HG02840 (cell line): Measurements from ENCODE around the gene TRAF6.
"Not testable (repeated sequence)": the region's sequence is repeated elsewhere in the genome, so short reads cannot be mapped to it uniquely, and the experiment has no call there.

Source experiments
- ATAC-seq: cut with Tn5 transposase; IDR thresholded peaks from one replicate; pipeline ENCODE4 v1.9.1; 2021; ENCODE audit warnings: mild to moderate bottlenecking, moderate library complexity, moderate number of reproducible peaks; ENCODE audit not compliant: unreplicated experiment, low FRiP score

The TRAF6 gene, protein sequence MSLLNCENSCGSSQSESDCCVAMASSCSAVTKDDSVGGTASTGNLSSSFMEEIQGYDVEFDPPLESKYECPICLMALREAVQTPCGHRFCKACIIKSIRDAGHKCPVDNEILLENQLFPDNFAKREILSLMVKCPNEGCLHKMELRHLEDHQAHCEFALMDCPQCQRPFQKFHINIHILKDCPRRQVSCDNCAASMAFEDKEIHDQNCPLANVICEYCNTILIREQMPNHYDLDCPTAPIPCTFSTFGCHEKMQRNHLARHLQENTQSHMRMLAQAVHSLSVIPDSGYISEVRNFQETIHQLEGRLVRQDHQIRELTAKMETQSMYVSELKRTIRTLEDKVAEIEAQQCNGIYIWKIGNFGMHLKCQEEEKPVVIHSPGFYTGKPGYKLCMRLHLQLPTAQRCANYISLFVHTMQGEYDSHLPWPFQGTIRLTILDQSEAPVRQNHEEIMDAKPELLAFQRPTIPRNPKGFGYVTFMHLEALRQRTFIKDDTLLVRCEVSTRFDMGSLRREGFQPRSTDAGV

DNA sequence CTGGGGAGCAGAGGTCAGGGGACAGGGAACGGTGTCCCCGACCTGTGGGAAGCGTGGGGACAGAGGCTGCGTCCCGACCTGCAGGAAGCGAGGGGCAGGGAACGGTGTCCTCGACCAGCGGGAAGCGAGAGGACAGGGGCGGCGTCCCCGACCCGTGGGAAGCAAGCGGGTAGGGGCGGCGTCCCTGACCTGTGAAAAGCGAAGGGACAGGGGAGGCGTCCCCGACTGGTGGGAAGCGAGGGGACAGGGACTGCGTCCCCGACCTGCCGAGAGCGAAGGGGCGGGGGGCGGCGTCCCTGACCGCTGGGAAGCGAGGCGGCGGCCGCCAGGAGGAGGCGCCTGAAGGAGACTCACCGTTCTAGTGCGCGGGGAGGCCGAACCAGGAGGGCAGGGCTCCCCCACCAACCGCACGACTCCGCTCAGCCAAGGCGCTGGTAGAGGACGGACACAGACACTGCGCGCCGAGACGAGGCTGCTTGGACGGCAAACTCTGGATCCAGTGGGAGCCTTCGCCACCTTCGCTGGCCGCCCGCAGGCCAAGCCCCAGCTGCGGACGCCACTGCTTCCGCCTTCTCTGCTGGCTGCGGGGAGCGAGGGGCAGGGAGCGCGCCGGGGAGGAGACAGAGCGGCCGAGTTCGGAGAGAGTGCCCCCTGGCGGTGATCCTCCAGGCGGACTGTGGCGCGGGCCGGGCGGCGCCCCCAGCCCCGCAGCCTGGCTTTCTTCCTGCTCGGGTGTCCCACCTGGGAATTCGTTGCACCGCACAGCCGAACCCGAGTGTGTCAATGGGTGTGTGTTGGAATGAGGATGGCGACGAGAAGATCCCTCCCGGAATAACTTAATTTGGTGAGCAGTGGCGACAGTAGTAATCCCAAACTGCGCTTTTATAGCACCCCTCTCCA, at the start of gene TRAF6:
Gene TRAF6, minus strand, starts transcription at position 579 of the 900 bp plus-strand sequence. CDS start 8,757 bp downstream, outside the sequence.
- ATAC-seq = peak; percentile 99

DNA sequence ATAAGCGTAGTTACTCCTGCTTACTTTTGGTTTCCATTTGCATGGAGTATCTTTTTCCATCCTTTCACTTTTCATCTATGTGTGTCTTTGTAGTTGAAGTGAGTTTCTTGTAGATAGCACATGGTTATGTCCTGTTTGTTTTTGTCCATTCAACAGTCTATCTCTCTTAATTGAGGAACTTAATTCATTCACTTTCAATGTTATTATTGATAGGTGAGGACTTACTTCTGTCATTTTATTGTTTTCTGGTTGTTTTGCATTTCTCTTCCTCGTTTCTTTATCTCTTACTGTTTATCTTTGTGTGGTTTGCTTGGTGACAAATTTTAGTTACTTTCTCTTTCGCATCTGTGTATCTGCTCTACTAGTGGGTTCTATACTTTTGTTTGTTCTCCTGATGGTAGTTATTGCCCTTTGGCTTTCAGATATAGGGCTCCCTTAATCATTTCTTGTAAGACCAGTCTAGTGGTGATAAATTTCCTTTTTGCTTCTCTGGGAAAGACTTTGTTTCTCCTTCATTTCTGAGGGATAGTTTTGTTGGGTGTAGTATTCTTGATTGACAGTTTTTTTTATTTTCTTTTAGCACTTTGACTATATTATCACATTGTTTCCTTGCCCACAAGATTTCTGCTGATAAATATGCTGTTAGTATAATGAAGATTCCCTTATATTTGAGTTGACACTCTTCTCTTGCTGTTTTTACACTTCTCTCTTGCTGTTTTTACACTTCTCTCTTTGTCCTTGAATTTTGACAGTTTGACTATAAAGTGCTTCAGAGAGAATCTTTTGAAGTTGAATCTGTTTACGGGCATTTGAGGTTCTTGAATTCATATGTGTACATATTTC, 48.7 kb upstream of the TRAF6 start:
- ATAC-seq = no peak

DNA sequence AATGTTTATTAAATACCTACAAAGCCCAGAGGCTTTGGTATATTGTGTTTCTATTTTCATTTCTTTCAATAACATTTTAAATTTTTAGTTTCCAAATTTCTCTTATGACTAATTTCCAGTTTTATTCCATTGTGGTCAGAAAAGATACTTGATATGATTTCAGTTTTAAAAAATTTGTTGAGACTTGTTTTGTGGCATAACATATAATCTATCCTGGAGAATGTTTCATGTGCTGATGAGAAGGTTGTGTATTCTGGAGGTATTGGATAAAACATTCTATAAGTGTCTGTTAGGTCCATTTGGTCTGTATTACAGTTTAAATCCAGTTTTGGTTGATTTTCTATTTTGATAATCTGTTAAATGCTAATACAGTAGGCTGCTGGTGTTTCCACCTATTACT, 47.9 kb upstream of the TRAF6 start:
- no peak for ATAC-seq

DNA sequence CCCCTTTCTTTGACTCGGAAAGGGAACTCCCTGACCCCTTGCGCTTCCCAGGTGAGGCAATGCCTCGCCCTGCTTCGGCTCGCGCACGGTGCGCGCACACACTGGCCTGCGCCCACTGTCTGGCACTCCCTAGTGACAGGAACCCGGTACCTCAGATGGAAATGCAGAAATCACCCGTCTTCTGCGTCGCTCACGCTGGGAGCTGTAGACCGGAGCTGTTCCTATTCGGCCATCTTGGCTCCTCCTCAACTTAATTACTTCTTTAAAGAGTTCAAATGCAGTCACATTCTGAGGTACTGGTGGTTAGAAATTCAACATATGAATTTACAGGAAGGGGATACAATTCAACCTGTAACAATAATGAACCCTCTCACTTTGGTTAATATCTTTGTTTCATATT, 47.3 kb upstream of the TRAF6 start:
- ATAC-seq = not testable (repeated sequence)

DNA sequence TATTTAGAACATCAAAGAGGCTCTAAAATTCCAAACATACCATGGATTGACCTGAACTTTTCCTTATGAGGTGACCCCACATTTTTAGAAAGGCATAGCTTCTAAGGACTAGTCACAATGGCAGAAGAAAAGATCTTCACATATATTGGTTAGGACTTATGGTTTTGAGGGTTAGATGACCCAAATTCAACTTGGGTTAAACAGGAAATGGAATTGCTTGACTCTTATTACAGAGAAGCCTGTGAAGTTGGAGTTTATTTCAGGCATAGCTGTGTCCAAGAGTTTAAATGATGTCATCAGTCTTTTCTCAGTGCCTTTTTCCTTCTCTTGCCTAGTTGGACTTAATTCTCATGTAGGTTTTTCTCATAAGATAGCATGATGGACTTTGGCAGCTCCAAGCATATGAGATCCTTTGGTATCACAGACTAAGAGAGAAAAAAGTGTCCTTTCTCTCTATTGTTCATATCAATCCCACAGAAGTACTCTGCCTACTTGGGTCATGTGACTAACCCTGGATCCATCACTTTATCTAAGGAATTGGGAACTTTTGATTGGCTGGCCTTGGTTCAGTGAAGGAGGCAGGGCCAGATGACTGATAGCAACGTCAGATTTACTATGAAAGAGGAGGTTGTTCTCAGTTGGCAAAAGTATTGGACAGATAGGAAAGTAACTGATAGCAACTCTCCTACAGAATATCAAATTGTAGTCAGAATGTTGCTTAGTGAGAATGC, 40.5 kb upstream of the TRAF6 start:
- no peak for ATAC-seq

DNA sequence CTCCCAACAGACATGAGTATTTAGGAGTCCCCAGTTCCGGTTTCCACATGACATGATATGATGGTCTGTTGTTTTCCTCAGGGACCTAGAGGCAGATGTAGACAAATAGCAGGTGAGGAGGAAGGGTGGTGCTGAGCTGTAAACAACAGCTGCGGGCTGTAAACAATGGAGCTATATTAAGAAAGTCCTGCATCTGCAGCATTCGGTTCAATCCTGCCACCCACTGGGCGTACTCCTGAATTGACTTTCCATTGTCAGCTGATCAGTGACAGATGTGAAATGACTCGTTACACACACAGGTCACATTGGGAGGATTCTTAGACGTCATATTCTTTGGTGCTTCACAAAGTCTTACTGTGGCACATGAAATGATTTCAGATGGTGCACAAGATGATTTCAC, 30.9 kb upstream of the TRAF6 start:
- ATAC-seq = peak; percentile 99

DNA sequence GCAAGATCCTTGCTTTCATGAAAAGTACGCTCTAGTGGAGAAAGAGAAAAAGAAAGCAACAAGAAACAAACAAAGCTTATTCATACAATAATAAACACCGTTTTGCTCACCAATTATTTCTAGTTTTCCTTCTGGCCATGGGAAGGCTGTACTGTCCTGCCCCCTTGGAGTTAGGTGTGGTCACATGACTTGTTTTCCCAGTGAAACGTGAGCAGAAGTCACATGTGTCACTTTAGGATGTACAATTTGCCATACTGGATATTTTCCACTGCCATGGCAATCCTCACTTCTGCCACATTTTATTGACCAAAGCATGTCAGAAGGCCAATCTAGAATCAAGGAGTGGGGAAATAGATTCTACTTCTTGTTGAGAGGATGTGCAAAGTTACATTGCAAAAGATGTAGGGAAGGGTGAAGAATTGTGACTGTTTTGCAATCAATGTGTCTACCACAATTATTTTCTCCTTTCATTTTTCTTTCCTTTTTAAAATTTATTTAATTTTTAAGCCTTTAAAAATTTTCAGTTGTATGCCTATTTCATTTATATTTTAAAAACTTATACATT, 24.3 kb upstream of the TRAF6 start:
- ATAC-seq = no peak

DNA sequence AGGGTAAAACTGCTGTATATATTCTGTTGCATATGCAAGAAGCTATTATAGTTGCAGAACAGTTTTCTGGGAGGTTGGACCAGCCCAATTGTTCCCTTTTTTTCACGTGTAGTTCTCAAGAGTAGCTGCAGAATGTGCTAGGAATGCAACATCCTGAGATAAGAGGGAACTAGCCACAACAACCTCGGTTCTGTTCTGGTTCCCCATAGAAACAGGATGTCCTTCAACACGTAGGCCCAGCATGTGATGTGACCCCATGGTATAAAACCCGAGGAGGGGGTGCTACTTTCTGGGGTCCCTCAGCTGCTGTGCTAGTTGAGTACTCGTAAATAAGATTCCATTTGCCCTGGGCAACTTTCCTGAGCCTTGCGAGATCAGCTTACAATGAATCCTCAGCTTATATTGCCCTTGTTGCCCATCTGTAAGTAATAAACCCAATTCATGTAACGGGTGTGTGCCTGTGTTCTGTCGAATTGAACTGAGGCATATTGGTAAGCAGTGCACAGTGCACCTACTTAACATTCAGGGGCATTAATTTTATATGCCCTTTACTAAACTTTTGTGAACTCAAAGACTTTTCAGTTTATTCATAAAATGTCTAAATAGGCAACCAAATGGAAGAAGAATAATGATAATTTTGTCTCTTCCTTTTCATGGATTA, 23.0 kb upstream of the TRAF6 start:
- no peak for ATAC-seq

DNA sequence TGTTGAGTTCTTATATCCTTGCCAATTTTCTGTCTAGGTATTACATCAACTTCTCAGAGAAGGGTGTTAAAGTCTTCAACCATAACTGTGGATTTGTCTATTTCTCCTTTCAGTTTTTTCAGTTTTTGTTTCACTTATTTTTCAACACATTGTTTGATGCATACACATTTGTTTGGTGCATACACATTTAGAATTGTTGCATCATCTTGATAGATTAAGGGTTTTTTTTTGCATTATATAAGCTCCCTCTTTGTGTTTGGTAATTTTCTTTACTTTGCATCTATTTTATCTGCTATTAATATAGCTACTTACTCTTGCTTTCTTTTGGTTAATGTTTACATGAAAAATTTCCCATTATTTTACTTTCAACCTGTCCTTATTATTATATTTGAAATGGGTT, 20.8 kb upstream of the TRAF6 start:
- no peak for ATAC-seq

DNA sequence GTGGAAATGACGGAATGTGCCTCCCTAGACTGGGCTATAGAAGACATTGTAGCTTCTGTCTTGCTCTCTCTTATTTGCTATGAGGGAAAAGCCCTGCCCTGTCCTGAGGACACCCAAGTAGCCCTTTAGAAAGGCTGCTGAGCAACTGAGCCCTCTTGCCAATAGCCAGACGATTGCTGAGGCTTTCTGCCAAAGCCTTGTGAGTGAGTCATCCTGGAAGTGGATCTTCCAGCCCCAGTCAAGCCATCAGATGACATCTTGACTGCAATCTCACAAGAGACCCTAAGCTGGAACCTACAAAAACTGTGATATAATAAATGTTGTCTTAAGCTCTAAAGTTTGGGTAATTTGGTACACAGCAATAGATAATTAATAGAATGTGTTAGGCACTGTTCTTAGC, 3.9 kb upstream of the TRAF6 start:
- no peak for ATAC-seq

DNA sequence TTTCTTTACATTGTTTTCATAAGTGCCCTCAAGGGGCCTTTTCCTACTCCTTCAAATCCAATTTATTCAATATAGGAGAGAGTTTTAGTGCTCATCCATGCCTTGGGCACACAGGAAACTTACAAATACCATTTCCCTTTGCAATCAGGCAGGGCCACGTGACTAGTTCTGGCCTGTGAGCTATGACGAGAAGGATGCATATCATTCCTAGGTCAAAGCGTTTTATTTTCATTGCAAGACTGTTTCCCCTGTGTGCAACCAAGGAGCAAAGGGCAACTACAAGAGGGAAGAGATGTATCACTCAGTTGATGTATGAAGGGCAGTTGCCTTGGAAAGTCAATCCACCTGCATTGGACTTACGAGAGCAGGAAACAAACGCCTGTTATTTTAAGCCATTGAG, 1.9 kb upstream of the TRAF6 start:
- no peak for ATAC-seq

DNA sequence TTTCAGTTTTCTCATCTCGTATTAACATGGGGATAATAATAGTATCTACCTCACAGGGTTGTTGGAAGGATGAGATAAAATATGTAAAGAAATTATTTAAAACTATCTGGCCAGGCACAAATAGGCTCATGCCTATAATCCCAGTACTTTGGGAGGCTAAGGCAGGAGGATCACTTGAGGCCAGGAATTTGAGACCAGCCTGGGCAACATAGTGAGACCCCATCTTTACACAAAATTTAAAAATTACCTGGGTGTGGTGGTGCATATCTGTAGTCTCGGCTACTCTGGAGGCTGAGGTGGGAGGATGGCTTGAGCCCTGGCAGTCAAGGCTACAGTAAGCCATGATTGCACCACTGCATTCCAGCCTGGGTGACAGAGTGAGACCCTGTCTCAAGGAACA, 990 bp upstream of the TRAF6 start:
- ATAC-seq = not testable (repeated sequence)

DNA sequence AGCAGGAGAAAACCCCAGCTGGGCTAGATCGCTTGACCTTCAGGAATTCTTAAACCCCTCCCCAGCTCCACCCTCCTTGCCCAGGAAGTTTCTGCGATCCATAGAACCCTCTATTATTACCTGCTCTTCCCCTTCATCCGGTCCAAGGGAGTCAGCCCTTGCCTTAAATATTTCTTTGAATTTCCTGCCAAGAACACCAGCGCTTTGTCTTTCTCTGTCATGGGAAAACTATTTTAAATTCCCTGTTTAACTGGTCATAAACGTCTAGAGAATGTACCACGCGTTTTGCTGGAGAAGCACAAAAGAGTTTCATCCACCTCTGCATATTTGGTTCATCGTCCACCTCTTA, 496 bp upstream of the TRAF6 start:
- ATAC-seq = no peak

DNA sequence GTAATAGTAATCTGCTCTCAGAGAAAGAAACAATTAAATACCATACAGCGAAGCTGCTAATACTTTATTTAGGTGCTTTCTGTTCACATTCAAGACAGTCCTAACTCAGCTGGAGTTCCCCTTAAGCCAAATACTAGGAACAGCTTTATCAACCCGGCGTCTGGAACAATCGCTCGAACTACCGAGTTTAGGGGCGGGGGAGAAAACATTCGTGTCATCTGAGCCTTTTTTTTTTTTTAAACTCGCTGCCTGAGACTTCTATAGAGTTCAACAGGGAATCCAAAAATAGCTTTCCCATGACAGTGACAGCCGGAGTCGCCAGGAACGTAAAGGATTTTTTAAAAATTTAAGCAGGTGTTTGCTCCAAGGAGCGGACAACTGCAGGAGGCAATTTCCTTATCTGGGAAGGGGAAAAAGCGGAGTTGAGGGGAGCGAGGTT, 852 bp downstream of the TRAF6 start:
- no peak for ATAC-seq

DNA sequence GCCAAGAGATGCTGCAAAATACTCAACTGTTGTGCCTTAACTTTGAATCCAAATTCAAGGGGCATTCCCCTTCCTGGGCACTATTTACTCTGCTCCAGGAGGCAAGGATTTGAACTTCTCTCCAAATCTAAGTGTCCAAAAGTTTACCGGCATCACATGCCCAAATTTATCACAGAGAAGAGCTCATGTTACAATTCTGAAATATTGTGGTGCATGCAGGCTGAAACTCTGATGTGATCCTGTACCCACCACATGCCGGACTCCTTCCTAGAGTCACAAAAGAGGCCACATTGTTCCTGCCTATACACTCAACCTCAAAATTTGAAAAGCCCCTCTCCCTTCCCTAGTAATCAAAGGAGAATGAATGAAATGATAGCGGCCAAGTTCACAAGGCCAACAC, 1.3 kb downstream of the TRAF6 start:
- no peak for ATAC-seq

DNA sequence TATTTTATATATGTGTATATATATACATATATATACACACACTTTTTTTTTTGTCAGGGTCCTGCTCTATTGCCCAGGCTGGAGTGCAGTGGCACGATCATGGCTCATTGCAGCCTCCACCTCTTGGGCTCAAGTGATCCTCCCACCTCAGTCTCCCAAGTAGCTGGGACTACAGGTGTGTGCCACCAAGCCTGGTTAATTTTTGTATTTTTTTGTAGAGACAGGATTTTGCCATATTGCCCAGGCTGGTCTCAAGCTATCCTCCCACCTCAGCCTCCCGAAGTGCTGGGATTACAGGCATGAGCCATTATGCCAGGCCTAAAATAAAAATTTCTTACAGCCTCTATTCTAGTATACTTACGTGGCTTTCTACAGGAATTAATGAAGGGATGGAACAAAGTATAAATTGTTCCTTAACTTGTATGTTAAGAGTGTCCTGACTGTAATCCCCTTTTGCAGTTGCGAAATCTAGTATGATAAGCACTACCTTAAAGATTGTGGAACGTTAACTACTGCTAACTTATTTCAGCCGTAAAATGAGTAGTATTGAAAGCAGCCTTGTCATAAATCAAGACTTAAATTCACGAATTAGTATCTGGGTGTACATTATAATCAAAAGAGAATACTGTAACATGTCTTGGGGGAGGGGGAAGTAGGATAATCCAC, 2.1 kb downstream of the TRAF6 start:
- ATAC-seq = no peak

DNA sequence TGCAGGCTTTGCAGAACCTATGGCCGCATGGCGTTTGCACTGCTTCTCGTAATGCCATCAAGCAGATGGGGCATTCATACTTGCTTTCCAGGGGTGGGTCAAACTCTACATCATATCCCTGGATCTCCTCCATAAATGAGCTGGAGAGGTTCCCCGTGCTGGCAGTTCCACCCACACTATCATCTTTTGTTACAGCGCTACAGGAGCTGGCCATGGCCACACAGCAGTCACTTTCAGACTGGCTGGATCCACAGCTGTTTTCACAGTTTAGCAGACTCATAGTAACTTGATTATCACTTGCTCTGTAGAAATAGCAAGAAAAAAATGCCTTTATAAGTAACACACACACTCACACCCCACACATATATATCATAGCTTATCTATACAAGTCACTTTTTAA, 8.8 kb downstream of the TRAF6 start:
- ATAC-seq = no peak

DNA sequence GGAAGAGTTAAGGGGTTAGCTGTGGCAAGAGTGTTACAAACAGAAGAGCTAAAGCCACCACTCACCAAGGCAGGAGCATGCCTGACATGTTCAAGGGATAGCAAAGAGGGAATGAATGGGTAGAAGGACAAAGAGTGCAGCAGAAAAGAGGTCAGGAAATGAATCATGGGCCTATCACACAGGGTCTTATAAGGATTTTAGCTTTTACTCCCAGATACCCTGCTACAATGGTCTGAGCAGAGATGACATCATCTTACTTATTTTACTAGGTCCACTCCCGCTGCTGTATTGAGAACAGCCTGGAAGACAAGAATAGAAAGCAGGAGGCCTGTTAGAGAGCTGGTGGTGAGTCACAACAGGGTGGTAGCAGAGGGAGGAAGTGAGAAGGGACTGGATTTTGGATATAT, 9.8 kb downstream of the TRAF6 start:
- peak; percentile 70 for ATAC-seq
